Activated naive CD8-positive, alpha-beta T cell treated with anti-CD3 and anti-CD28 coated beads, Interleukin-2, amount 10 ng/mL, durations not matched to agents 7 days and 5 days (primary cell): Measurements from ENCODE around the gene POR. TPM values are rescaled to one million over a fixed set of nuclear protein-coding genes. Genes with fewer than 3 reads are reported as not detected.
"Not testable (repeated sequence)": the region's sequence is repeated elsewhere in the genome, so short reads cannot be mapped to it uniquely, and the experiment has no call there.

Experiments
- ATAC-seq: fragments of 150-1000 bp; cut with Tn5 transposase; one replicate; pipeline ENCODE4 v1.10.0; 2021; ENCODE audit warnings: low read depth, moderate library complexity
- POLR2A ChIA-PET: fragments of 350-600 bp; sonication (Branson Sonifier 250); formaldehyde crosslinking; loops from one replicate; lab custom pipeline; 2021; ENCODE audit warnings: antibody characterized with exemption; lab: Charles Lee
- DNase-seq: peaks from one replicate; pipeline ENCODE4 v3.0.0; 2021
- H3K27ac Mint-ChIP-seq: one replicate; pipeline ENCODE4 v1.8.0; 2022; ENCODE audit warnings: mild to moderate bottlenecking, mixed read lengths
- H3K27me3 Mint-ChIP-seq: one replicate; pipeline ENCODE4 v1.8.0; 2022; ENCODE audit warnings: mild to moderate bottlenecking, moderate library complexity, mixed read lengths
- H3K36me3 Mint-ChIP-seq: one replicate; pipeline ENCODE4 v1.8.0; 2021; ENCODE audit warnings: mild to moderate bottlenecking, mixed read lengths
- H3K4me1 Mint-ChIP-seq: one replicate; pipeline ENCODE4 v1.8.0; 2021; ENCODE audit warnings: mixed read lengths
- H3K4me3 Mint-ChIP-seq: one replicate; pipeline ENCODE4 v1.8.0; 2022; ENCODE audit warnings: mild to moderate bottlenecking, moderate library complexity, mixed read lengths
- H3K9me3 Mint-ChIP-seq: one replicate; pipeline ENCODE4 v1.8.0; 2021; ENCODE audit warnings: mixed read lengths
- total RNA-seq, 2 experiments: library from RNA; stranded (reverse); gene quantifications; one replicate each; pipeline ENCODE4 v1.2.3, GENCODE V29; 2021

POR gene
- total RNA-seq, 2 experiments from 2014 or later, result 61.5 to 62.2 TPM

GRCh38 chr7:75891237-75891636 lies 23.7 kb upstream of the POR start:
- POLR2A ChIA-PET, ATAC-seq, DNase-seq, H3K4me3 Mint-ChIP-seq, H3K27me3 Mint-ChIP-seq, H3K36me3 Mint-ChIP-seq, H3K9me3 Mint-ChIP-seq, H3K27ac Mint-ChIP-seq, H3K4me1 Mint-ChIP-seq: not testable (repeated sequence)

- POLR2A ChIA-PET, result no interaction called here
Observed at GRCh38 chr7:75891815-75892411, 23.0 kb upstream of the POR start.

GRCh38 chr7:75892634-75893272 lies 22.2 kb upstream of the POR start:
- Mint-ChIP-seq H3K27me3 (no peaks in the 10 kb centered on the region), H3K36me3 (no peaks in the 10 kb centered on the region), H3K4me1 (peaks cover 4% of the 10 kb centered on the region), H3K4me3 (no peak overlapping the region), H3K27ac (no peak overlapping the region), H3K9me3 (no peaks in the 10 kb centered on the region)
- ATAC-seq, result no peak
- no peak for DNase-seq
- POLR2A ChIA-PET, result no interaction called here

More at GRCh38 chr7:75891815-75892411, 23.0 kb upstream of the POR start:
- Mint-ChIP-seq H3K9me3 (no peaks in the 10 kb centered on the region), H3K4me1 (peaks cover 4% of the 10 kb centered on the region), H3K27ac (no peak overlapping the region), H3K36me3 (peaks cover 2% of the 10 kb centered on the region), H3K27me3 (no peaks in the 10 kb centered on the region), H3K4me3 (no peak overlapping the region)
- ATAC-seq (no peak), DNase-seq (no peak)

GRCh38 chr7:75896803-75897327 lies 18.1 kb upstream of the POR start:
- Mint-ChIP-seq H3K36me3 (no peaks in the 10 kb centered on the region), H3K27me3 (no peaks in the 10 kb centered on the region), H3K4me1 (peaks cover 2% of the 10 kb centered on the region), H3K27ac (no peak overlapping the region), H3K9me3 (no peaks in the 10 kb centered on the region), H3K4me3 (no peak overlapping the region)
- DNase-seq (no peak), ATAC-seq (no peak)
- POLR2A ChIA-PET, result interaction anchor here (0.6 kb wide), 1 partner anchor 157 kb away, joined by 3 read pairs; no protein-coding TSS in a partner anchor

- Mint-ChIP-seq H3K4me1 (no peaks in the 10 kb centered on the region), H3K27me3 (no peaks in the 10 kb centered on the region), H3K4me3 (no peak overlapping the region), H3K27ac (no peak overlapping the region), H3K36me3 (no peaks in the 10 kb centered on the region), H3K9me3 (no peaks in the 10 kb centered on the region)
- DNase-seq (no peak), ATAC-seq (no peak)
- POLR2A ChIA-PET, result no interaction called here
Observed at GRCh38 chr7:75900617-75901315, 14.2 kb upstream of the POR start.

DNA sequence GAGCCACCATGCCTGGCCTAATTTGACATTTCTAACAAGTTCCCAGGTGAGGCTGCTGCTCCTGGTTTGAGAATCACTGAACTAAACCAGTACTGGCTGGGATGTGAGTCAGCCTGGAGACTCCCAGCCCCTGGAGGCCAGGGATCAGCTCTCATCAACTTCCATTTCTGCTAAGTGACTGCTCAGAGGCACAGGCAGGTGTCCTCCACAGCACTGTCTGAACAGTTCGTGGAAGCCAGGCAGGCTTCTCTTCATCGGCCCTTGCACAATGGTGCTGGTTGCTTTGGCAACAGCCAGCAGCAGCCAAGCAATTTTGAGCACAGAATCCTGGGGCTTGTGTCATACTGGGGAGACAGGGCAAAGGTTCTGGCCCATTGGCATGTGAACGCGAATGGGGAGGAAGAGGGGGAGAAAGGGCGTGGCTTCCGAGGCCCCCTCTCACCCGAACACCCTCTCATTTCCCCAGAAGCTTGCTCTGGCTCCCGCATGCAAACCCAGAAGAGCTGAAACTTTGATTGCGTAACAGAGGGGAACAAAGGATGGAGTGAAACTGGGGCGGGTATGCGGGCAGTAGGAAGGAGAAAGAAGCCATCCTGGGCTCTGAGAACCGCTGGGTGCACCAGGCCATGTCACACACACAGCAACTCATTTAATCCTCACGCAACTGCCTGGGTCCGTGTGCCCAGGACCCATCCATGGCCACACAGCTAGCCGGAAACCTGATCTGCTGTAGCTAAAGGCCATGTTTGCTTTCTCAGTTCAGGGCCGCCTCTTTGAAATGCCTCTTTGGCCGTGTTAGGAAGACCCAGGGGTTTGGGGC lies 9.0 kb upstream of the POR start:
- no peak overlapping the region for H3K27ac Mint-ChIP-seq
- no peaks in the 10 kb centered on the region for H3K9me3 Mint-ChIP-seq
- no peak for DNase-seq
- no peak overlapping the region for H3K4me3 Mint-ChIP-seq
- H3K4me1 Mint-ChIP-seq, result no peaks in the 10 kb centered on the region
- H3K27me3 Mint-ChIP-seq, result peaks cover 5% of the 10 kb centered on the region
- POLR2A ChIA-PET, result interaction anchor here (0.6 to 1.3 kb wide), 2 partner anchors 10 to 140 kb away, joined by 4 read pairs; no protein-coding TSS in a partner anchor
- ATAC-seq, result peak; percentile 39
- H3K36me3 Mint-ChIP-seq, result no peaks in the 10 kb centered on the region

GRCh38 chr7:75906991-75907667 lies 7.8 kb upstream of the POR start:
- H3K27ac Mint-ChIP-seq, result no peak overlapping the region
- POLR2A ChIA-PET, result interaction anchor here (1.3 kb wide), 1 partner anchor 9 kb away, joined by 4 read pairs; no protein-coding TSS in a partner anchor
- DNase-seq, result no peak
- no peaks in the 10 kb centered on the region for H3K36me3 Mint-ChIP-seq
- no peaks in the 10 kb centered on the region for H3K9me3 Mint-ChIP-seq
- no peak overlapping the region for H3K4me3 Mint-ChIP-seq
- H3K4me1 Mint-ChIP-seq, result no peaks in the 10 kb centered on the region
- no peak for ATAC-seq
- H3K27me3 Mint-ChIP-seq, result peaks cover 6% of the 10 kb centered on the region

DNA sequence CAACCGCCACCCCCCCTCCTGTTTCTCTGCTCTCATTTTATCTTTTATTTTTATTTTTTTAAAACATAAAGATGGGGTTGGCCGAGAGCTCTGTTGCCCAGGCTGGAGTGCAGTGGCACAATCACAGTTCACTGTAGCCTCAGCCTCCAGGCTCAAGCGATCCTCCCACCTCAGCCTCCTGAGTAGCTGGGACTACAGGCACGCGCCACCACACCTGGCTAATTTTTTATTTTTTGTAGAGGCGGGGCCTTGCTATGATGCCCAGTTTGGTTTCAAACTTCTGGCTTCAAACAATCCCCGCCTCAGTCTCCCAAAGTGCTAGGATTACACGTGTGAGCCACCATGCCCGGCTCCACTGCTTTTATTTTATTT lies 7.3 kb upstream of the POR start:
- ATAC-seq, H3K36me3 Mint-ChIP-seq, H3K9me3 Mint-ChIP-seq, H3K27me3 Mint-ChIP-seq, POLR2A ChIA-PET, DNase-seq, H3K4me1 Mint-ChIP-seq, H3K27ac Mint-ChIP-seq, H3K4me3 Mint-ChIP-seq: not testable (repeated sequence)

DNA sequence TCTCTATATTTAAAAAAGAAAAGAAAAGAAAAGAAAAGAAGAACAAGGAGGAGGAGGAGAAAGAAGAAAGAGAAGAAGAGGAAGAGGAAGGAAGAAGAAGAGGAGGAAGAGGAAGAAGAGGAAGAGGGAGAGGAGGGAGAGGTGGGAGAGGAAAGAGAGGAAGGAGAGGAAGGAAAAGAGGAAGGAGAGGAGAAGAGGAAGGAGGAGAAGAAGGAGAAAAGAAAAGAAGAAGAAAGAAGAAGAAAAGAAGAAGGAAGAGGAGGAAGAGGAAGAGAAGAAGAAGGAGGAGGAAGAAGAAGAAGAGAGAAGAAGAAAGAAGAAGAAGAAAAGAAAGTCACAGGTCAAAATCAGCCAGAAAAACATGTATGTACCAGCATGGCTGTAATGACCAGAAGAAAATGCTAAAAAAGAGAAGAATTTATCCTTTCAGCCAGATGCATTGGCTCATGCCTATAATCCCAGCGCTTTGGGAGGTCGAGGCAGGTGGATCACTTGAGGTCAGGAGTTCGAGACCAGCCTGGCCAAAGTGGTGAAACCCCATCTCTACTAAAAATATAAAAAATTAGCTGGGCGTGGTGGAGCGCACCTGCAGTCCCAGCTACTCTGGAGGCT lies 5.3 kb upstream of the POR start:
- H3K9me3 Mint-ChIP-seq, result no peaks in the 10 kb centered on the region
- no peaks in the 10 kb centered on the region for H3K36me3 Mint-ChIP-seq
- POLR2A ChIA-PET, result no interaction called here
- no peak overlapping the region for H3K27ac Mint-ChIP-seq
- H3K27me3 Mint-ChIP-seq, result peaks cover 6% of the 10 kb centered on the region
- no peak for ATAC-seq
- no peak overlapping the region for H3K4me3 Mint-ChIP-seq
- H3K4me1 Mint-ChIP-seq, result peaks cover 9% of the 10 kb centered on the region
- no peak for DNase-seq

DNA sequence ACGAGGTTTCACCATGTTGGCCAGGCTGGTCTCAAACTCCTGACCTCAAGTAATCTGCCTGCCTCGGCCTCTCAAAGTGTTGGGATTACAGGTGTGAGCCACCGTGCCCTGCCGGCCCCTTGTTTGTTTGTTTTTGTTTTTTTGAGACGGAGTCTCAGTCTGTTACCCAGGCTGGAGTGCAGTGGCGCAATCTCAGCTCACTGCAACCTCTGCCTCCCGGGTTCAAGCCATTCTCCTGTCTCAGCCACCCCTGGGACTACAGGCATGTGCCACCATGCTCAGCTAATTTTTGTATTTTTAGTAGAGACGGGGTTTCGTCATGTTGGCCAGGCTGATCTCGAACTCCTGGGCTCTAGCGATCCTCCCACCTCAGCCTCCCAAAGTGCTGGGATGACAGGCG lies 3.8 kb upstream of the POR start:
- H3K9me3 Mint-ChIP-seq, H3K36me3 Mint-ChIP-seq, H3K4me3 Mint-ChIP-seq, H3K27me3 Mint-ChIP-seq, ATAC-seq, POLR2A ChIA-PET, DNase-seq, H3K27ac Mint-ChIP-seq: not testable (repeated sequence)
- peaks cover 12% of the 10 kb centered on the region for H3K4me1 Mint-ChIP-seq

GRCh38 chr7:75913437-75913836 lies 1.5 kb upstream of the POR start:
- H3K36me3 Mint-ChIP-seq, result no peaks in the 10 kb centered on the region
- H3K27me3 Mint-ChIP-seq, result peaks cover 4% of the 10 kb centered on the region
- DNase-seq, result no peak
- H3K4me1 Mint-ChIP-seq, result peaks cover 14% of the 10 kb centered on the region
- ATAC-seq, result no peak
- H3K4me3 Mint-ChIP-seq, result peak overlapping the region; percentile 90
- POLR2A ChIA-PET, result interaction anchor here (1.5 to 2.8 kb wide), 3 partner anchors 10 to 135 kb away, joined by 4 to 18 read pairs (median 4); partner anchors contain the start of genes MDH2 and STYXL1
- H3K27ac Mint-ChIP-seq, result no peak overlapping the region
- H3K9me3 Mint-ChIP-seq, result no peaks in the 10 kb centered on the region

DNA sequence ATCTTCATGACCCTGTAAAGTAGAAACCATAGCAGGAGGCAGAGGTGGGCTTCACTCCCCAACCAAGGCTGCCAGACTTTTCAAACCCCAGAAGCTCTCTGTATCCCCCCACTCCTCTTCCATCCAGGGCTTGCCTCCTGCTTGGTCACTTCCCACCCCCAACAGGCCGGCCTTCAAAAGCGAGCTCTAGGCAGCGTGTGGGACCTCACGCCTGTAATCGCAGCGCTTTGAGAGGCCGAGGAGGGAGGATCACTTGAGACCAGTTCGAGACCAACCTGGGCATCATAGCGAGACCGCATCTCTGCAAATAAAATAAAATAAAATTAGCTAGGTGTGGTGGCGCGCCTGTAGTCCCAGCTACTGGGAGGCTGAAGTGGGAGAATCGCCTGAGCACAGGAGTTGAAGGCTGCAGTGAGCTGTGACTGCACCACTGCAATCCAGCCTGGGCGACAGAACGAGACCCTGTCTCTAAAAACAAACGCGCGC lies 743 bp upstream of the POR start:
- Mint-ChIP-seq H3K27ac (peak overlapping the region; percentile 93), H3K27me3 (peaks cover 4% of the 10 kb centered on the region)

More for the DNA sequence above, 743 bp upstream of the POR start:
- no peaks in the 10 kb centered on the region for H3K36me3 Mint-ChIP-seq
- H3K9me3 Mint-ChIP-seq, result no peaks in the 10 kb centered on the region
- H3K4me3 Mint-ChIP-seq, result peak overlapping the region; percentile 90
- H3K4me1 Mint-ChIP-seq, result peaks cover 19% of the 10 kb centered on the region
- DNase-seq, result no peak
- ATAC-seq, result no peak
- POLR2A ChIA-PET, result interaction anchor here (0.7 to 2.8 kb wide), 7 partner anchors 11 to 134 kb away, joined by 3 to 18 read pairs (median 4); partner anchors contain the start of genes MDH2, RHBDD2 and STYXL1
